Astrocyte of the spinal cord (primary cell): Measurements from ENCODE around the gene YPEL5.

Experiments used
- DNase-seq: peaks from one replicate; pipeline ENCODE4 v3.0.0; 2011; ENCODE audit warnings: low read depth, low spot score
- H3K4me3 ChIP-seq: 2 replicates; pipeline ENCODE4 v1.5.1; 2011; ENCODE audit warnings: low read depth, mild to moderate bottlenecking, low read length, moderate library complexity
- CTCF ChIP-seq: IDR thresholded peaks from 2 replicates; pipeline ENCODE4 v1.5.1; 2012; ENCODE audit warnings: low read depth, mild to moderate bottlenecking, low read length, inconsistent platforms
- in situ Hi-C: cut with HindIII; loops from 2 replicates; pipeline ENCODE4 v1.10.0; 2017; ENCODE audit warnings: low sequenced_read_pairs

YPEL5 gene

GRCh38 chr2:30206461-30207430, 59.9 kb downstream of the YPEL5 start:
- in situ Hi-C loops, result no loop called here

GRCh38 chr2:30208453-30208852, 61.6 kb downstream of the YPEL5 start:
- in situ Hi-C loops, result no loop called here
- no peak overlapping the region for H3K4me3 ChIP-seq
- TF ChIP-seq CTCF, result peak; percentile 85
- DNase-seq, result peak; percentile 82

More at GRCh38 chr2:30206461-30207430, 59.9 kb downstream of the YPEL5 start:
- no peak for DNase-seq
- no peak overlapping the region for H3K4me3 ChIP-seq
- no peak for TF ChIP-seq CTCF

GRCh38 chr2:30209227-30209626, 62.4 kb downstream of the YPEL5 start:
- H3K4me3 ChIP-seq, result no peak overlapping the region
- in situ Hi-C loops, result no loop called here
- TF ChIP-seq CTCF, result no peak
- no peak for DNase-seq
